Suprapubic skin (tissue), 4 donors: ENCODE data around the gene SLC44A1. TPM values are rescaled to one million over a fixed set of nuclear protein-coding genes. Genes with fewer than 3 reads are reported as not detected.

Experiments
- DNase-seq, 2 donors: peaks; one replicate each; pipeline ENCODE4 v3.0.0-alpha.2; 2019; ENCODE audit warnings: low spot score in 2 of 2
- H3K27ac ChIP-seq: fragments of 200-600 bp; sonication (generic); one replicate; pipeline ENCODE4 v1.5.1; 2019
- H3K27me3 ChIP-seq: fragments of 200-600 bp; sonication (generic); one replicate; pipeline ENCODE4 v1.5.1; 2019
- H3K36me3 ChIP-seq: fragments of 200-600 bp; sonication (generic); one replicate; pipeline ENCODE4 v1.5.1; 2019
- H3K4me1 ChIP-seq: fragments of 200-600 bp; sonication (generic); one replicate; pipeline ENCODE4 v1.5.1; 2019
- H3K4me3 ChIP-seq: fragments of 200-600 bp; sonication (generic); one replicate; pipeline ENCODE4 v1.5.1; 2019; ENCODE audit warnings: mild to moderate bottlenecking
- H3K9me3 ChIP-seq: fragments of 200-600 bp; sonication (generic); one replicate; pipeline ENCODE4 v1.5.1; 2019
- CTCF ChIP-seq, 2 donors: fragments of 200-600 bp in 1 of 2; fragments of 450-650 bp in 1 of 2; sonication (generic) in 1 of 2; IDR thresholded peaks; one replicate each; pipeline ENCODE4 v1.5.1; 2016 to 2019; ENCODE audit warnings: antibody characterized with exemption in 2 of 2, mild to moderate bottlenecking in 1 of 2, moderate library complexity in 1 of 2
- EP300 ChIP-seq: sonication (generic); formaldehyde crosslinking; IDR thresholded peaks from one replicate; pipeline ENCODE4 v1.6.1; 2017; ENCODE audit warnings: antibody characterized with exemption
- POLR2A ChIP-seq, 2 donors: fragments of 450-650 bp; IDR thresholded peaks; one replicate each; pipeline ENCODE4 v1.6.1; 2017; ENCODE audit warnings: antibody characterized with exemption in 2 of 2, mild to moderate bottlenecking in 2 of 2, moderate library complexity in 2 of 2
- POLR2AphosphoS5 ChIP-seq, 3 donors: sonication (generic); formaldehyde crosslinking; IDR thresholded peaks; one replicate each; pipeline ENCODE4 v1.6.1; 2017; ENCODE audit warnings: antibody characterized with exemption in 3 of 3
- WGBS: methylation state at CpG from one replicate; pipeline ENCODE4 v1.1.5; 2018; 5-methylcytosine and 5-hydroxymethylcytosine counted together
- total RNA-seq, 4 donors: library from RNA; depleted of rRNA; stranded (reverse); fragments of >200 nt; gene quantifications; one replicate each; pipeline ENCODE4 v1.1.0, GENCODE V29; 2016

Gene SLC44A1
- total RNA-seq, 4 donors from 2014 or later: 36.2 to 79.0 (median 57.2) TPM

GRCh38 chr9:105438141-105438806 is 193.8 kb downstream of the SLC44A1 start:
- TF ChIP-seq POLR2A (IDR thresholded peaks at IDR 0.05): no peak
- TF ChIP-seq POLR2AphosphoS5 (IDR thresholded peaks at IDR 0.05): no peak
- no peak for TF ChIP-seq CTCF (IDR thresholded peaks at IDR 0.05)
- no peak for TF ChIP-seq EP300
- DNase-seq: no peak
- no peaks in the 10 kb centered on the region for H3K4me1 ChIP-seq
- WGBS: 36% methylated on average over 8 of the region's 8 CpGs
- H3K4me3 ChIP-seq: no peak overlapping the region
- H3K27ac ChIP-seq: no peak overlapping the region
- H3K9me3 ChIP-seq: no peaks in the 10 kb centered on the region
- no peaks in the 10 kb centered on the region for H3K36me3 ChIP-seq
- H3K27me3 ChIP-seq: no peaks in the 10 kb centered on the region

GRCh38 chr9:105439428-105439827 is 195.0 kb downstream of the SLC44A1 start:
- H3K9me3 ChIP-seq: no peaks in the 10 kb centered on the region
- H3K4me3 ChIP-seq: no peak overlapping the region
- H3K36me3 ChIP-seq: no peaks in the 10 kb centered on the region
- no peaks in the 10 kb centered on the region for H3K4me1 ChIP-seq
- TF ChIP-seq CTCF (IDR thresholded peaks at IDR 0.05) (no peak), POLR2A (IDR thresholded peaks at IDR 0.05) (no peak), POLR2AphosphoS5 (IDR thresholded peaks at IDR 0.05) (no peak), EP300 (no peak)
- H3K27me3 ChIP-seq: no peaks in the 10 kb centered on the region
- no peak overlapping the region for H3K27ac ChIP-seq
- DNase-seq: no peak

- Histone ChIP-seq H3K27me3 (no peaks in the 10 kb centered on the region), H3K9me3 (no peaks in the 10 kb centered on the region), H3K36me3 (no peaks in the 10 kb centered on the region), H3K27ac (no peak overlapping the region), H3K4me1 (no peaks in the 10 kb centered on the region), H3K4me3 (no peak overlapping the region)
- no peak for TF ChIP-seq EP300
- no peak for TF ChIP-seq POLR2A (IDR thresholded peaks at IDR 0.05)
- no peak for TF ChIP-seq POLR2AphosphoS5 (IDR thresholded peaks at IDR 0.05)
- TF ChIP-seq CTCF (IDR thresholded peaks at IDR 0.05): no peak
- WGBS: 62% methylated on average over 2 of the region's 2 CpGs
- no peak for DNase-seq
These were observed 197.2 kb downstream of the SLC44A1 start for GRCh38 chr9:105441616-105442160.

GRCh38 chr9:105443121-105443520 is 198.7 kb downstream of the SLC44A1 start:
- TF ChIP-seq CTCF (IDR thresholded peaks at IDR 0.05): no peak
- TF ChIP-seq EP300: no peak
- no peak for TF ChIP-seq POLR2AphosphoS5 (IDR thresholded peaks at IDR 0.05)
- TF ChIP-seq POLR2A (IDR thresholded peaks at IDR 0.05): no peak
- no peaks in the 10 kb centered on the region for H3K9me3 ChIP-seq
- H3K27ac ChIP-seq: no peak overlapping the region
- H3K27me3 ChIP-seq: no peaks in the 10 kb centered on the region
- no peaks in the 10 kb centered on the region for H3K4me1 ChIP-seq
- 86% methylated on average over 8 of the region's 8 CpGs for WGBS
- H3K4me3 ChIP-seq: no peak overlapping the region
- no peaks in the 10 kb centered on the region for H3K36me3 ChIP-seq
- no peak for DNase-seq

- WGBS: 56% methylated on average over 4 of the region's 4 CpGs
- Histone ChIP-seq H3K4me1 (peaks cover 8% of the 10 kb centered on the region), H3K27ac (no peak overlapping the region), H3K9me3 (no peaks in the 10 kb centered on the region), H3K4me3 (no peak overlapping the region), H3K27me3 (no peaks in the 10 kb centered on the region), H3K36me3 (no peaks in the 10 kb centered on the region)
- no peak for TF ChIP-seq EP300
- no peak for TF ChIP-seq CTCF (IDR thresholded peaks at IDR 0.05)
- no peak for TF ChIP-seq POLR2AphosphoS5 (IDR thresholded peaks at IDR 0.05)
- TF ChIP-seq POLR2A (IDR thresholded peaks at IDR 0.05): no peak
- DNase-seq: no peak
These were observed 199.7 kb downstream of the SLC44A1 start for GRCh38 chr9:105444130-105444529.
